ENCODE measurements around the gene GTPBP2. TPM values are rescaled to one million over a fixed set of nuclear protein-coding genes. Genes with fewer than 3 reads are reported as not detected.
A peak's percentile ranks its signal among the peaks of the same experiment; 100 is the strongest.

Gene GTPBP2
- polyA plus RNA-seq, 1 experiment, result 148 TPM

- peaks cover 4% of the 10 kb centered on the region; the same call in 1 of the 2 replicates for H3K36me3 ChIP-seq (ENCODE audit: control insufficient read depth, insufficient read depth, low read length)
- DNase-seq (ENCODE audit: low read depth), result no peak
- ChIA-PET POLR2A (interaction anchor here (0.7 kb wide), 1 partner anchor 393 kb away, joined by 22 read pairs; the partner anchor contains the start of gene CUL9), CTCF (no interaction called here)
- H3K27me3 ChIP-seq (ENCODE audit: control insufficient read depth, insufficient read depth, low read length), result no peaks in the 10 kb centered on the region
- H3K4me3 ChIP-seq (ENCODE audit: low read depth, low read length), result peak overlapping the region; percentile 96
- TF ChIP-seq CTCF (IDR thresholded peaks at IDR 0.05; ENCODE audit: insufficient read depth, low read depth, low read length), result no peak
These were observed 53.8 kb downstream of the GTPBP2 start for GRCh38 chr6:43575105-43575771.

- TF ChIP-seq CTCF (IDR thresholded peaks at IDR 0.05; ENCODE audit: insufficient read depth, low read depth, low read length), result no peak
- Histone ChIP-seq H3K36me3 (ENCODE audit: control insufficient read depth, insufficient read depth, low read length) (peaks cover 9% of the 10 kb centered on the region), H3K27me3 (ENCODE audit: control insufficient read depth, insufficient read depth, low read length) (no peaks in the 10 kb centered on the region), H3K4me3 (ENCODE audit: low read depth, low read length) (no peak overlapping the region)
- no peak for DNase-seq (ENCODE audit: low read depth)
- POLR2A ChIA-PET, result no interaction called here
- CTCF ChIA-PET, result no interaction called here
These were observed 57.0 kb downstream of the GTPBP2 start for GRCh38 chr6:43572015-43572414.

GRCh38 chr6:43570876-43571441 lies 58.1 kb downstream of the GTPBP2 start:
- POLR2A ChIA-PET, result no interaction called here
- no peak for DNase-seq (ENCODE audit: low read depth)
- TF ChIP-seq CTCF (IDR thresholded peaks at IDR 0.05; ENCODE audit: insufficient read depth, low read depth, low read length), result no peak
- CTCF ChIA-PET, result interaction anchor here (0.7 kb wide), 1 partner anchor 504 kb away, joined by 3 read pairs; no protein-coding TSS in a partner anchor
- Histone ChIP-seq H3K4me3 (ENCODE audit: low read depth, low read length) (no peak overlapping the region), H3K36me3 (ENCODE audit: control insufficient read depth, insufficient read depth, low read length) (peaks cover 10% of the 10 kb centered on the region), H3K27me3 (ENCODE audit: control insufficient read depth, insufficient read depth, low read length) (no peaks in the 10 kb centered on the region)

Other genes starting within 250 kb of the GTPBP2 start
- gene ABCC10, start 201.7 kb downstream of the GTPBP2 start, polyA plus RNA-seq (2011; rRNA removed), result 10.6 and 27.8 TPM in 2 replicates
- gene DLK2, start 173.7 kb downstream of the GTPBP2 start, polyA plus RNA-seq (2011; rRNA removed), result 2.1 and 4.8 TPM in 2 replicates
- 17.5 and 29.0 TPM in 2 replicates for gene TJAP1, start 151.7 kb downstream of the GTPBP2 start, polyA plus RNA-seq (2011; rRNA removed)
- 0.15 and 0.33 TPM in 2 replicates for gene LRRC73, start 118.9 kb downstream of the GTPBP2 start, polyA plus RNA-seq (2011; rRNA removed)
- 291 and 355 TPM in 2 replicates for gene YIPF3, start 112.3 kb downstream of the GTPBP2 start, polyA plus RNA-seq (2011; rRNA removed)
- 37.5 and 41.5 TPM in 2 replicates for gene POLR1C, start 112.2 kb downstream of the GTPBP2 start, polyA plus RNA-seq (2011; rRNA removed)
- gene XPO5, start 53.2 kb downstream of the GTPBP2 start, polyA plus RNA-seq (2011; rRNA removed), result 28.0 and 37.7 TPM in 2 replicates
- 19.6 and 26.8 TPM in 2 replicates for gene POLH, start 53.1 kb downstream of the GTPBP2 start, polyA plus RNA-seq (2011; rRNA removed)
- 37.7 and 39.3 TPM in 2 replicates for gene MAD2L1BP, start 6.6 kb upstream of the GTPBP2 start, polyA plus RNA-seq (2011; rRNA removed)
- 0.65 and 0.77 TPM in 2 replicates for gene RSPH9, start 15.8 kb upstream of the GTPBP2 start, polyA plus RNA-seq (2011; rRNA removed)
- 57.4 and 75.0 TPM in 2 replicates for gene MRPS18A, start 58.5 kb upstream of the GTPBP2 start, polyA plus RNA-seq (2011; rRNA removed)
- gene VEGFA, start 140.9 kb upstream of the GTPBP2 start, polyA plus RNA-seq (2011; rRNA removed), result 197 and 357 TPM in 2 replicates